HG03469 (cell line): ENCODE measurements around the gene GIT2.
"Not testable (repeated sequence)": the region's sequence is repeated elsewhere in the genome, so short reads cannot be mapped to it uniquely, and the experiment has no call there.

ENCODE experiments used
- ATAC-seq: cut with Tn5 transposase; IDR thresholded peaks from one replicate; pipeline ENCODE4 v1.9.1; 2021; ENCODE audit warnings: mild to moderate bottlenecking, moderate library complexity, moderate number of reproducible peaks; ENCODE audit not compliant: unreplicated experiment

The GIT2 gene, protein sequence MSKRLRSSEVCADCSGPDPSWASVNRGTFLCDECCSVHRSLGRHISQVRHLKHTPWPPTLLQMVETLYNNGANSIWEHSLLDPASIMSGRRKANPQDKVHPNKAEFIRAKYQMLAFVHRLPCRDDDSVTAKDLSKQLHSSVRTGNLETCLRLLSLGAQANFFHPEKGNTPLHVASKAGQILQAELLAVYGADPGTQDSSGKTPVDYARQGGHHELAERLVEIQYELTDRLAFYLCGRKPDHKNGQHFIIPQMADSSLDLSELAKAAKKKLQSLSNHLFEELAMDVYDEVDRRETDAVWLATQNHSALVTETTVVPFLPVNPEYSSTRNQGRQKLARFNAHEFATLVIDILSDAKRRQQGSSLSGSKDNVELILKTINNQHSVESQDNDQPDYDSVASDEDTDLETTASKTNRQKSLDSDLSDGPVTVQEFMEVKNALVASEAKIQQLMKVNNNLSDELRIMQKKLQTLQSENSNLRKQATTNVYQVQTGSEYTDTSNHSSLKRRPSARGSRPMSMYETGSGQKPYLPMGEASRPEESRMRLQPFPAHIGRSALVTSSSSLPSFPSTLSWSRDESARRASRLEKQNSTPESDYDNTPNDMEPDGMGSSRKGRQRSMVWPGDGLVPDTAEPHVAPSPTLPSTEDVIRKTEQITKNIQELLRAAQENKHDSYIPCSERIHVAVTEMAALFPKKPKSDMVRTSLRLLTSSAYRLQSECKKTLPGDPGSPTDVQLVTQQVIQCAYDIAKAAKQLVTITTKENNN

DNA sequence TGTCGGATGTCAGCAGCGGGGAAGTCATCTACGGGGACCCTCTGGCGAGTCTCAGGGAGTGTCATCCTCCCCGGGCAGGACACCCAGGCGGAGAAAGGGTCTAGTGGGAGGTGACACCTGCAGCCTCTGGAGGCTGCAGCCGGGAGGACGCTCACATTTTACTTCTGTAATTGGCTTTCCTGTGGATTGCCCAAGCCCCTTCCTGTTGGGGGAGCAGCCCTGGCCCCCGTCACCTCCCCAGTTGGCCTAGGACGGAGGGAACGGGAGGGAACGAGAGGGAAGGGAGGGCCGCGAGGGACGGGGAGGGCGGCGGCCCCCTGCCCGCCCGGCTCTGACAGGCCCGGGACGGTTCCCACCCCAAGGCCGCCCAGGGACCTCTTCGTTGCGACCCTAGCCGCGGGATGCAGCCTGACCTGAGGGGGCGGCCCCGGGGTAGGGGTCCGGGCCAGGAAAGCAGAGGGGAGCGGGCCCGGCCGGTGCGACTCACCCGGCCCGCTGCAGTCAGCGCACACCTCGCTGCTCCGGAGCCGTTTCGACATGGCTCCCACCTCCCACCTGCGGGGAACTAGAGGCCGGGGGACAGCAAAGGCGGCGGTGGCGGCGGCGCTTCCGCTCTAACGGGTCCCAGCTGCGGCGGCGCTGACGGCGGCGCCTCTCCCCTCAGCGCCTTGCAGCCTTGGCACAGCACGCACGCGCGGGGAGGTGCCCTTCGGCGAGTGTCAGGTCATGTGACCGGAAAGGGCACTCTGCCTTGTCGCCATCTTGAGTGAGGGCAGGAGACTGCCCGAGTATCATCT, at the start of gene GIT2:
TSS of gene GIT2 (minus strand) at position 683 of the 797 bp plus-strand sequence. CDS start at position 539, 144 bp downstream.
- ATAC-seq, result peak; percentile 62

DNA sequence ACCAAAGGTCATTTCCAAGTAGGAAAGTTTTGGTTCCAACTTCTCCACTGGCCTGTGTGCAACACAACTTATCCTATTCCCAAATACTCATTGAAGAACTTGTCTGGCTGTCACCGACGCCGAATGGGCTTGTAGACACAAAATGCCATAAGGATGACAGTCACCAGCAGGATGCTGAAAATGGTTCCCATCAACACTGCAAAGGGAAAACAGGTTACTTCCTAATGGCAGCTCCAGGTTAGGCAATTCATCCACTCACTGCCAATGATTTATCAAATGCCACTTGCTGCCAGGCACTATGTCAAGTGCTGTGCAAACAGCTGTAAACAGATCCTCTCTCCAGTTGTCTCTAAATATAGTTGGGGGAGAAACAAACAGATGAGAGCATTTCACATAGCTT, 46.1 kb upstream of the GIT2 start:
- ATAC-seq, result no peak

DNA sequence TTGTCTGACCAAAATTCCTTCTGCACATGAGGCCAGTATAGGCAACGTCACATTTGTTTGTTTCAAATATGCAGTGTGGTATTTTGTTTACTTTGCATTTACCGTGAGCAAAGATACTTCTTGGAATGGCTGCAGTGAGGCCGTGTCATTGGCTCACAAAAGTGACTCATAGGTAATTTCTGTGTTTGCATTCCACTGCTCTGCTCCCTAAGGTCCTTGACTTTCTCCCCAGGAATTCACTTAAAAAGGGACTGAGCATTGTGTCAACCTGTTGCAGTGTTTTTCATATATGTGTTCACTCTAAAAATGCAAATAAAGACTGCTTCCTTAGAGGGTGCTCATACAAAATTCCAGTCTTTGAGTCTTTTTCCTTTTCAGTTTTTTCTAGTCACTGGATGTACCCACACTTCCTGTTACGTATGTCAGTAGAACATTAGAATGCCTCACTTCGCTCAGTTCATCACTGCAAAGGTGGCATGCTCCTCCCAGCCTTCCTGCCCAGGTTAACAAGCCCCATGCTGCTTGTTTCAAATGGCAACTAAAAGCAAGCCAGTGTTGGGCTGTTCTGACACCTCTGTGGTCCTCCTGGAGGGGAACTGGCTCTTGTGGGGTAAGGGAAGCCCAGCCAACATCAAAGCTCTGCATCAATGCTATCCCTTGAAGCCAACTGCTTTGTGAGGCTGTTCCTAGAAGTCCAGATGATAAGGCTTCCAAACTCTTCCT, 43.1 kb upstream of the GIT2 start:
- ATAC-seq, result no peak

DNA sequence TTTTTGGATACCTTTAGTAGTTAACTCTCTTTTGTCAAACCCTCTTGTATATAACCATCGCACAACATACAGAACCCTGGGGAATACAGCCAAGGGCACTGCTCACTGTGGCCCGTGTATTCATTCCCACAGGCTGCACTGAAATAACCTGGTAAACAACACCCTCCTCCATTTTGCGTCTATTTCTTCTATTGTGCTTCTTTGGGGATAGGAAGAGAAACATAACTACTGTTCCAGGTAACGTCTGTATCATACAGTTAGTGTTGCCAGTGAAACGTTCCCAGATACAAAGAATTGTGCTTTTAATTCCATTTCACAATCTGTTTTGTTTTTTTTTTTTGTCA, 42.5 kb upstream of the GIT2 start:
- ATAC-seq, result no peak

DNA sequence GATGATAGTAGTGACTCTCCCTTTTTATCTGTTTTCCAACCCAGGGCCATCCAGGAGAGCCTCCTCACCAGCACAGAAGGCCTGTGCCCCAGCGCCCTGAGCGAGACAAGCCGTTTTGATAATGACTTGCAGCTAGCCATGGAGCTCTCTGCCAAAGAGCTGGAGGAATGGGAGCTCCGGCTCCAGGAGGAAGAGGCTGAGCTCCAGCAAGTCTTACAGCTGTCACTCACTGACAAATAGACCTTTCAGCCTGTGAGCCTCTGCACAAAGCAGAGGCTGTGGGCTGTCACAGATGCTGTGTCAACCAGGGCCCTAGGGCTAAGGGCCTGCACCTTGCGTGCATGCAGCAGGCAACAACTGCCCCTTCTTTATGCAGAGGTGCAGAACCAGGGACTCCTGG, 41.1 kb upstream of the GIT2 start:
- ATAC-seq, result no peak

DNA sequence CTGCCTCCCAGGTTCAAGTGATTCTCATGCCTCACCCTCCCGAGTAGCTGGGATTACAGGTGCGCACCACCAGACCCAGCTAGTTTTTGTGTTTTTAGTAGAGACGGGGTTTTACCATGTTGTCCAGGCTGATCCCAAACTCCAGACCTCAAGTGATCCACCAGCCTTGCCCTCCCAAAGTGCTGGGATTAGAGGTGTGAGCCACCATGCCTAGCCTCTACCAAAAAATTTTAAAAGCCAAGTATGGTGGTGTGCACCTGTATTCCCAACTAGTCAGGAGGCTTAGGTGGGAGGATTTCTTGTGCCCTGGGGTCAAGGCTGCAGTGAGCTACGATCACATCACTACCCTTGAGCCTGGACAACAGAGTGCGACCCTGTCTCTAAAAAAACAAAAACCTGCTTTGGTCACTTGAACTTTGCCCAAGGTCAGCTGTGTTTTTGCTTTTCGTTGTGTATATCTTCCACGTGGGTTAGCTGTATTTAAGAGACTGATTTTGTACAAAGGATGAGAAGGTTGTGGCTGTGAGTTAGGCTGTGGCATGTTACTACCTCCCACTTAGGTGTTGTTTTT, 39.5 kb upstream of the GIT2 start:
- ATAC-seq, result no peak

DNA sequence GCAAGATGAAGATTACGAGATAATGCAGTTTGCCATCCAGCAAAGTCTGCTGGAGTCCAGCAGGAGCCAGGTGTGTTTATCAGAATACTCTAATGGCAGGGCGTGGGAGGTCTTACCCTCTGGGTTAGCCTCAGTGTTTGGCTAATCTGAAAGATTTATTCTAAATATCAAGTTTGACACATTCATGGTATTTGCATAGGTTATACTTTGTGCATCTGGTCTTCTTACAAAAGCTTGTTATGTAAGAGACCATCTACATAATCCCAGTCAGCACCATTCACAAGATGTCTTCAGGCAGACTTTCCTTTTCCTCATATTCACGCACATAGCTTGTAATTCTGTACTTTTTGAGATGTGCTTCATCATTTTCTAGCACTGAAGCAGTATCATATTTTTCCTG, 37.7 kb upstream of the GIT2 start:
- no peak for ATAC-seq

DNA sequence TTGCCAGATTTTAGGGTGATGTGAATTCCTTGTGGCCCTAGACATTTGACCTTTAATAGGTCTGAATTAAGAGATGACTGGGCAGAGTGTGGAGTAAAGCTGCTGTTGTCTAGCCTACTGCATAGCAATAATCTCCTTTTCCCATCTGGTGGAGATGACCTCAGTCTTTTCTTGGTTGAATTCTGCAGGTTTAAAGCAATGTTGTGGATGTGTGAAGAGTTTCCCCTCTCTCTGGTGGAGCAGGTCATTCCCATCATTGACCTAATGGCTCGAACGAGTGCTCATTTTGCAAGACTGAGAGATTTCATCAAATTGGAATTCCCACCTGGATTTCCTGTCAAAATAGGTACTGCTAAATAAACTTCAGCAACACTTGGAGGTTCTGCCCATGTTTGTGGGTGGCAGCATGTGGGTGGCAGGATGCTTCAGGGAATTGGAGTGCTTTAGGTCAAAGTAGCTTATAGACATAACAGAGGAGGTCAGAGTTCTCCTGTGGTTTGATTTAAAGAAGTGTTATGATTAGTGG, 33.2 kb upstream of the GIT2 start:
- ATAC-seq, result no peak

DNA sequence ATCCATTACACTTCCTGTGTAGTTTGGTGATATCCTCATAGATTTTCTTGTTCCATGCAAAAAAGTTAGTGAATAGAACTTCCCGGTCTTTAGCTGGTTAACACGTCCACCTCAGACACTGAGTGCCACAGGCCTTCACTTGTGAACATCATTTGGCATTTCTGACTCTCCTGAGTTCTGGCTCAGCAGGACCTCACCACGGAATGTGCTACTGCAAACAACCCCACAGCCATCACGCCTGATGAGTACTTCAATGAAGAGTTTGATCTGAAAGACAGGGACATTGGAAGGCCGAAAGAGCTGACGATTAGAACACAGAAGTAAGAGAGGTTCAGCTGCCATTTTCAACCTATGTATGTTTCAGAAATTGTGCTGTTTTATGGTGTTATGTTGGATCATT, 32.2 kb upstream of the GIT2 start:
- ATAC-seq, result no peak

DNA sequence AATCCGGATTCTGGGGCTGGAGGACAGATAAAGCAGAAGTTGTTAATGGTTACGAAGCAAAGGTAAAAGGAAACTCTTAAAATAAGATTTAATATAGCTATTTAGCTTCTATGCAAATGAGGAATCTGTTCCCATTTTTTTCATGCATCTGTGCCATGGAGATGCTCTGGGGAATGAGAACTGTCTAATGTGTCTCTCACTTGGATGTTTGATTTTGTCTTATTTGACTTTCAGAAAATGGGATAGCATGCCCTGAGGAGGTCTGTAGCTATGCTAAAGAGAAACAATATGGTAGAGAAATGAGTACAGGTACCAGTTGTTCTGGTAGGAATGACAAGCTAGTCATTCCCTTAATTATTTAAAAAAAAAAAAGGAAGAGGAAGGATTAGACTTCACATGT, 27.9 kb upstream of the GIT2 start:
- no peak for ATAC-seq

DNA sequence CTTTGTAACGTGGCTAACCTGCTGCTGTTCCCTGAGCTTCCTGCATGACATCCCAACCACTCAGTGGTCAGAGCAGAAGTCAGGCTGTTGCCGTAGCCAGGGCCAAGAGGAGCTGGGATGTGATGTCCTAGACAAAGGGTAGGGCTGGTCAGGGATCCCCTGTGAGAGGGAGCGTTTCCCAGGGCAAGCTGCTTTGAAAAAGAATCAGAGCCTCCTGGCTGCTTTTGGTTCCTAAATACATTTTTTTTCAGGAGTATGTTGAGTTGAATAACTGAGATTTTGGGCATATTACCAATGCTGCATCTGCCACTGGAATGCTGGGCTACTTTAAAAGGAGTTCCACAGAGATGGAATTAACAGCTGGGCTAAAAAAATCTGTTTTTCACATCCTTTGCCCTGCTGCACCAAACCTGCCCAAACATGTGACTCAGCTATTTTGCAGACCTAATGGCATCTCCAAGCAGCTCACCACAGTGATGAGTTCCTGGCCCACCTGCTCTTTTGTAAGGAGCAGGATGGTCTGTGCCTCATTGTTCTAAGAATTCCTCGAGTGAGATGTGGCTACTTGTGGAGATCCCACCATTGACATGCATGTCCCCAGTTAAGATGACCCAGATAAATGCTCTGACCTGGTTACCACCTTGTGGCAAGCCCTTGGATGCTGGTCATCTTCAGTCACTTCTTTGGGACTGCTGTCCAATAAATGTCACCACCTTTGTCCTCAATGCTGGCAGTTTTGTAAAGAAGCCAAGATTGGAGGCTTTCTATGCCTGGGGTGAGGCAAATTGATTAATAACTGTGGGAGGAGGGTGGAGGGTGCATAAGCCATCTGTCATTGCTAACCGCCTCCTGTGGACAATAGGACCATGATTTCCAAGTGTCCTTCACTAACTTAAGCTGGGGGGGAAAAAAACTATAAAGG, 27.2 kb upstream of the GIT2 start:
- ATAC-seq, result no peak

DNA sequence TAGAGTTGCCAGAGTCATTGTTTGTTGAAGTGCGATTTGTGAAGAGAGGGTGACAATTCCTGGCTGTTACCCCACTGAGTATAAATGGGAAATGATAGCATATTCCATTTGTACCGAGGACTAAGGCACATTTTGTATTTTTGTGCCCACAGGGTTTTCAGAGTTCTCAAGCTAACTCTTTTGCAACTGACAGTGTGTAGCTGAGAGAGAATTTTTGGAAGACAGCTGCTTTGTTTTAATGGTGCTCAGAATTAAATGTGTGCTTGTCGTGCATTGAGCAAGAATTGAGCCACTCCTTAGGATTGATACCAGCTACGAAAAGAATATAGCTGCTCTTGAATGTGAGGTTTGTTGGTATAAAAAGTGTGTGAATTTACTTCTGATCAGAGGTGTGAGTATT, 24.8 kb upstream of the GIT2 start:
- ATAC-seq, result no peak

DNA sequence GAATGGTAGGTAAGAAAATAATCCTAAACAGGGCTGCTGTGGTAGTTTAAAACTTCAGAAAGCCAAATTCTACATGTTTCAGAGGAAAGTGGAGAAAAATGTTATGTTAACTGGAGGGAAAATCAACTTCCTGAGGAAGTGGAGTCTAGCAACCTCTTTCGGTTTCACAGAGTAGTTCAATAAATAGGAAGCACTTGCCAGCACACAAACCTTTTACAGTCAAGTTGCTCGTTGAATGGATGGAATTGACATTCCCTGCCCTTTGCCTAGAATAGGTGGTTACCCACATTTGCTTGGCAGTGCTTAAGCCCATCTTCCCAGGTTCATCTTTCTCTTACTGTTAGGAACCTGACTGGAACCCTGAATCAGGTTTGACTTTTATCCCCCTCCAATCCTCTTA, 19.0 kb upstream of the GIT2 start:
- no peak for ATAC-seq

DNA sequence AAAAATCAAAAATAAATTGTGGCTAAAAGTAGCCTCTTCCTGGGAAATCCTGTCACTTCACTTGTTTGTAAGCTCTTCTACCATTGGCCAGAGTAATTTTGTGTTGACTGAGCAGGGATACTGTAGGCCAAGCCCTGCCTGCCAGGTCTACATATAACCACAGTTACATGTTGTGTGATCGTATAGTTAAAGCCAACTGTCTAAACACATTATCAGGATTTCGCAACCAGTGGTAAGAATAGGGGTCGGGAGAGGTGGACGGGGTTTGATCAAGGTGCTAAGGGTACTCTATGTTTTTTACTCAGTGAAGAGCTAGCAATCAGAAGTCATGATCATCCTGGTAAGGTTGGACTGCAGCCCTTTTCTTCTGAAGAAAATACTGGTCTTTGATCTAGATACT, 16.5 kb upstream of the GIT2 start:
- no peak for ATAC-seq

DNA sequence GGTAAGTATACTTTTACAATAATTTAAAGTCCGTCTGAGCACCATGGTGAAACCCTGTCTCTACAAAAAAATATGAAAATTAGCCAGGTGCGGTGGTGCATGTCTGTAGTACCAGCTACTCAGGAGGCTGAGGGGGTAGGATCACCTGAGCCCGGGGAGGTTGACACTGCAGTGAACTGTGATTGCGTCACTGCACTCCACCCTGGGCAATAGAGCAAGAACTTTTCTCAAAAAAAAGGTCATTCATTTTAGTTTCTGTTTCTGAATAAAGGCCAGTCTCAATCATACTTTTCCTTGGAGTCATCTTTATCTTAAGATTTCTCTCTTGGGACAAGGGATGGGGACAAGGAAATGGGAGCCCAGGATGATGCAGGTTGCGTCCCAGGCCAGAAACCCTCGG, 16.0 kb upstream of the GIT2 start:
- no peak for ATAC-seq

DNA sequence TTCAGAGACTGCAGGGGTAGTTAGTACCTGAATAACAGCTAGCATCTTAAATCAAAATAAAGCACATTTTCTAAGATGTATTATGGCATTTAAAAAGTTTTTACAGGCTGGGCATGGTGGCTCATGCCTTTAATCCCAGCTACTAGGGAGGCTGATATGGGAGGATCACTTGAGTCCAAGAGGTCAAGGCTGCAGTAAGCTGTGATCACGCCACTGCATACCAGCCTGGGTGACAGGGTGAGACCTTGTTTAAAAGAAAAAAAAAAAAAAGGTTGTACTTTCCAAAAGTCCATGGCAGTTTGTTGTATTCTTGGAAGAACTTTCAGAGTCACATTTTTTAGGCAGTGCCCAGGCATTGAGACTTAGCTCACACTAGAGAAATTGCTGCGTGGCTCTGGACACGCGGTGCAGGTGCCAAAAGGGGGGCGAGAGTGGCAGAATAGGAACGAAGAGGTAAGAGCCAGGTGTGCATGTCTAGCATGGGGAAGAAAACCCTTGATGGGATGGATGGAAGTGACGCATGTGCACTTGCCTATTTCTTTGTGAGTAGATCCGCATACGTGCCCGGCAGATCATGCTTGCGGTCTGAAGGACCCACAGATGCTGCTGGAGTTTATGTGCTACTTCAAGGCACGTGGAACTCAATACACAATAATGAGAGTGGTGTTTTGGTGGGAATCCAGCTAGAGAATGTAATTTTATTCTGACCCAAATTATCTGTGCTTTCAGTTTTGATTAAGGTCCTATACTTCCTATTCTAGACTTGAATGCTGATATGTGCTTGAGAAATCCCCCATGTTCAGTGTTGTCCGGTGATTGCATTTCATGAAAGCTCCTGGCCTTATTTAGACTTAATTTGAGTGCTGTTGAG, 14.9 kb upstream of the GIT2 start:
- ATAC-seq, result no peak

DNA sequence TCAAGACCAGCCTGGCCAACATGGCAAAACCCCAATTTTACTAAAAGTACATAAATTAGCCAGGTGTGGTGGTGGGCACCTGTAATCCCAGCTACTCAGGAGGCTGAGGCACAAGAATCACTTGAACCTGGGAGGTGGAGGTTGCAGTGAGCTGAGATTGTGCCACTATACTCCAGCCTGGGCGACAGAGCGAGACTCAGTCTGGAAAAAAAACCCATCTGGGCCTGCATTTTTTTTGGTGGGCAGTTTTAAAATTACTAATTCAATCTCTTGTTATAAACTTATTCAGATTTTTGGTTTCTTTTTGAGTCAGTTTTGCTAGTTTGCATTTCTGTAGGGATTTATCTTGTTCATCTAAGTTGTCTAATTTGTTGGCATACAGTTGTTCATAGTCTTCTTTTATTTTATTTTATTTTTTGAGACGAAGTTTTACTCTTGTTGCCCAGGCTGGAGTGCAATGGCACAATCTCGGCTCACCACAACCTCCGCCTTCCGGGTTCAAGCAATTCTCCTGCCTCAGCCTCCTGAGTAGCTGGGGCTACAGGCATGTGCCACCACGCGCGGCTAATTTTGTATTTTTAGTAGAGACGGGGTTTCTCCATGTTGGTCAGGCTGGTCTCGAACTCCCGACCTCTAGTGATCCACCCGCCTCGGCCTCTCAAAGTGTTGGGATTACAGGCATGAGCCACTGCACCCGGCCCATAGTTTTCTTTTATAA, 12.7 kb upstream of the GIT2 start:
- not testable (repeated sequence) for ATAC-seq

DNA sequence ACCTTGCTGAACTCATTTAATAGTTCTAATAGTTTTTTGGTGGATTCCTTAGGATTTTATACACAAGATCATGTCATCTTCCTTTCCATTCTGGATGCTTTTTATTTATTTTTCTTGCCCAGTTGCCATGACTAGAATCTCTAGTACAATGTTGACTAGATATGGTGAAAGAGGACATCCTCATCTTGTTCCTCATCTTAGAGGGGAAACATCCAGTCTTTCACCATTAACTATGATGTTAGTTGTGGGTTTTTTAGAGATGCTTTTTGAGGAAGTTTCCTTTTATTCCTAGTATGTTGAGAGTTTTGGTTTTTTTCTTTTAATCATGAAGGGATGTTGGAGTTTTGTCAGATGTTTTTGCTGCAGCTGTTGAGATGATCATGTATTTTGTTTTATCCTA, 11.7 kb upstream of the GIT2 start:
- no peak for ATAC-seq
